OCI-LY7 (cell line): ENCODE results near the gene RPGRIP1. TPM values are rescaled to one million over a fixed set of nuclear protein-coding genes. Genes with fewer than 3 reads are reported as not detected.

Experiments used
- BruUV-seq: library from RNA; stranded (reverse); fragments of 400-500 nt; replicated peaks from 2 replicates; lab custom pipeline; 2021; lab: Mats Ljungman, UMichigan
- CTCF ChIA-PET: fragments of 300-600 bp; sonication (Branson Sonifier 250); formaldehyde crosslinking; loops from one replicate; lab custom pipeline; 2022; ENCODE audit warnings: antibody characterized with exemption; ENCODE audit not compliant: unreplicated experiment; lab: Charles Lee
- POLR2A ChIA-PET: fragments of 300-600 bp; sonication (Branson Sonifier 250); formaldehyde crosslinking; loops from one replicate; lab custom pipeline; 2022; ENCODE audit warnings: antibody characterized with exemption; lab: Charles Lee
- DNase-seq: peaks from one replicate; pipeline ENCODE4 v3.0.0-alpha.2; 2015; ENCODE audit warnings: low spot score
- H2AFZ ChIP-seq: fragments of 200-600 bp; sonication (generic), shearing (Covaris generic); 2 replicates; pipeline ENCODE4 v1.6.1; 2014; ENCODE audit warnings: mild to moderate bottlenecking, antibody characterized with exemption, low read length, moderate library complexity
- H3K27ac ChIP-seq: fragments of 200-600 bp; sonication (generic); 2 replicates; pipeline ENCODE4 v1.5.1; 2014; ENCODE audit warnings: mixed run types, low read depth, mild to moderate bottlenecking, moderate library complexity, low read length, inconsistent platforms; ENCODE audit not compliant: poor library complexity, severe bottlenecking
- H3K36me3 ChIP-seq: fragments of 200-600 bp; sonication (generic); 2 replicates; pipeline ENCODE4 v1.6.1; 2014; ENCODE audit warnings: mild to moderate bottlenecking, antibody characterized with exemption, low read length, moderate library complexity, mixed read lengths; ENCODE audit not compliant: insufficient read depth
- H3K4me1 ChIP-seq: fragments of 200-600 bp; sonication (generic); 2 replicates; pipeline ENCODE4 v1.5.1; 2014; ENCODE audit warnings: mild to moderate bottlenecking, low read length; ENCODE audit not compliant: insufficient read depth, poor library complexity, severe bottlenecking
- H3K4me2 ChIP-seq: fragments of 200-600 bp; sonication (generic); 2 replicates; pipeline ENCODE4 v1.6.1; 2014; ENCODE audit warnings: mild to moderate bottlenecking, low read length
- H3K4me3 ChIP-seq: fragments of 200-600 bp; sonication (generic); 2 replicates; pipeline ENCODE4 v1.5.1; 2014; ENCODE audit warnings: mild to moderate bottlenecking, low read depth, low read length; ENCODE audit not compliant: poor library complexity, severe bottlenecking
- H3K79me2 ChIP-seq: fragments of 200-600 bp; sonication (generic); 2 replicates; pipeline ENCODE4 v1.6.1; 2016; ENCODE audit warnings: low read depth, mild to moderate bottlenecking, low read length, moderate library complexity, mixed read lengths; ENCODE audit not compliant: insufficient read depth
- H3K9me2 ChIP-seq: fragments of 200-600 bp; sonication (generic); 2 replicates; pipeline ENCODE4 v1.6.1; 2016; ENCODE audit warnings: mild to moderate bottlenecking, low read length, mixed read lengths; ENCODE audit not compliant: insufficient read depth
- H3K9me3 ChIP-seq: fragments of 200-600 bp; sonication (generic); 2 replicates; pipeline ENCODE4 v1.6.1; 2014; ENCODE audit warnings: mild to moderate bottlenecking, mixed run types, low read length, mixed read lengths
- H4K20me1 ChIP-seq: fragments of 200-600 bp; sonication (generic); 2 replicates; pipeline ENCODE4 v1.6.1; 2014; ENCODE audit warnings: mild to moderate bottlenecking, antibody characterized with exemption, low read length, moderate library complexity, mixed read lengths; ENCODE audit not compliant: insufficient read depth
- CTCF ChIP-seq: fragments of 200-600 bp; sonication (generic); conservative IDR thresholded peaks from 2 replicates; pipeline ENCODE4 v1.5.1; 2014; ENCODE audit warnings: mild to moderate bottlenecking, antibody characterized with exemption, low read length, moderate library complexity, mixed read lengths
- EZH2phosphoT487 ChIP-seq: fragments of 200-600 bp; sonication (generic); IDR thresholded peaks from 2 replicates; pipeline ENCODE4 v1.6.1; 2018; ENCODE audit warnings: low read depth, borderline replicate concordance, mild to moderate bottlenecking, mixed run types, antibody characterized with exemption, low read length, moderate library complexity, mixed read lengths
- intact Hi-C: fragments of 100-400 bp; cut with micrococcal nuclease; formaldehyde crosslinking; loops from one replicate; pipeline ENCODE4 v1.10.0; 2022; ENCODE audit not compliant: unreplicated experiment
- total RNA-seq, 2 experiments: library from RNA; depleted of rRNA in 1 of 2; stranded (reverse); fragments of >200 nt in 1 of 2; shearing (Covaris generic) in 1 of 2; gene quantifications; 2 replicates each; pipeline ENCODE4 v1.2.3, GENCODE V29; 2014 to 2022

The RPGRIP1 gene
- total RNA-seq, 2 experiments from 2014 or later, result 0.13 to 0.51 TPM

- Histone ChIP-seq H4K20me1 (peaks cover 68% of the 10 kb centered on the region), H3K4me2 (no peak overlapping the region), H3K9me2 (no peaks in the 10 kb centered on the region), H3K4me3 (no peak overlapping the region), H2AFZ (no peak overlapping the region), H3K9me3 (peaks cover 8% of the 10 kb centered on the region; the same call in 1 of the 2 replicates), H3K27ac (no peak overlapping the region), H3K36me3 (peaks cover 100% of the 10 kb centered on the region), H3K4me1 (no peaks in the 10 kb centered on the region), H3K79me2 (peaks cover 100% of the 10 kb centered on the region)
- TF ChIP-seq CTCF (no peak), EZH2phosphoT487 (no peak)
- ChIA-PET POLR2A (interaction anchor here (0.7 kb wide), 1 partner anchor 16 kb away, joined by 3 read pairs; no protein-coding TSS in a partner anchor), CTCF (no interaction called here)
- no peak for DNase-seq
- no TSS peak for BruUV-seq
- intact Hi-C loops, result no loop called here
Observed at GRCh38 chr14:21248739-21249411, 31.0 kb upstream of the RPGRIP1 start.

- no peak overlapping the region for H2AFZ ChIP-seq
- no peak overlapping the region for H3K4me2 ChIP-seq
- H3K4me1 ChIP-seq, result peaks cover 4% of the 10 kb centered on the region
- H4K20me1 ChIP-seq, result peaks cover 74% of the 10 kb centered on the region
- CTCF ChIA-PET, result no interaction called here
- no peak overlapping the region for H3K4me3 ChIP-seq
- no TSS peak for BruUV-seq
- no peak for TF ChIP-seq EZH2phosphoT487
- no peak for TF ChIP-seq CTCF
- H3K9me2 ChIP-seq, result no peaks in the 10 kb centered on the region
- no peak overlapping the region for H3K27ac ChIP-seq
- no peak for DNase-seq
- POLR2A ChIA-PET, result interaction anchor here (0.6 to 0.8 kb wide), 2 partner anchors 186 to 276 kb away, joined by 3 read pairs; no protein-coding TSS in a partner anchor
- intact Hi-C loops, result no loop called here
- peaks cover 100% of the 10 kb centered on the region for H3K79me2 ChIP-seq
- peaks cover 100% of the 10 kb centered on the region for H3K36me3 ChIP-seq
- peaks cover 8% of the 10 kb centered on the region; the same call in 1 of the 2 replicates for H3K9me3 ChIP-seq
Observed at GRCh38 chr14:21251215-21251614, 28.7 kb upstream of the RPGRIP1 start.

DNA sequence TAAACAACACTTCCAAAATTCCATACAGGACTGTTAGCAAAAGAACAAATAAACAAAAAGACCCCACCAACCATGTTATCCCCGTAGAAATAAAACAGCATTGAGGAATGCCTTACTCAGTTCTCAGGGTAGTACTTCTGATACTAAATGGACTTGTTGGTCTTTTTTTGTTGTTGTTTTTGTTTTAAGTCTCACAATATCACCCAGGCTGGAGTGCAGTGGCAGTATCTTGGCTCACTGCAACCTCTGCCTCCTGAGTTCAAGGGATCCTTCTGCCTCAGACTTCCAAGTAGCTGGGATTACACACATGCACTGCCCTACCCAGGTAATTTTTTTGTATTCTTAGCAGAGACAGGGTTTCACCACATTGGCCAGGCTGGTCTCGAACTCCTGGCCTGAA is 27.7 kb upstream of the RPGRIP1 start:
- Histone ChIP-seq H3K9me2 (no peaks in the 10 kb centered on the region), H3K4me2 (no peak overlapping the region), H2AFZ (no peak overlapping the region), H3K9me3 (peaks cover 8% of the 10 kb centered on the region; the same call in 1 of the 2 replicates), H3K4me1 (peaks cover 4% of the 10 kb centered on the region), H4K20me1 (peaks cover 75% of the 10 kb centered on the region), H3K79me2 (peaks cover 100% of the 10 kb centered on the region), H3K27ac (no peak overlapping the region), H3K4me3 (no peak overlapping the region), H3K36me3 (peaks cover 100% of the 10 kb centered on the region)
- ChIA-PET POLR2A (no interaction called here), CTCF (no interaction called here)
- no TSS peak for BruUV-seq
- intact Hi-C loops, result no loop called here
- TF ChIP-seq CTCF, result no peak
- no peak for TF ChIP-seq EZH2phosphoT487
- DNase-seq, result no peak
